ENCODE results near the gene SLC11A1.

The SLC11A1 gene

DNA sequence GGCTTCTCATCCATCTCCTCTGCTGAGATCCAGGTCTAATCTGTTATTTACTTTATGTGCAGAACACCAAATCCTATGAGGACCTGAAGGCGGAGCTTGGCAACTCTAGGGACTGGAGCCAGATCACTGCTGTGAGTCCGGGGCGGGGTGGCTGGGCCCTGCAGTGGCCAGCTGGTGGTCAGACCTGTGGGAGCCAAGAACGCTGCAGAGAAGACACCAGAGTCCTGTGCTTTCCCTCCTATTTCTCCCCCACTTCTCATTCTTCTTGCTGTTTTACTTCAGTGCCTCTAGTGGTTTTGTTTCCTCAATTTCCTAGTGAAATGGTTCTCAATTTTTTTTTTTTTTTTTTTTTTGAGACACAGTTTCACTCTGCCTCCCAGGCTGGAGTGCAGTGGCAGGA lies 56.5 kb downstream of the SLC11A1 start:
- TF ChIP-seq GLIS3 (CRISPR knock-in tag; IDR thresholded peaks at IDR 0.05) (no peak), ZFP3 (CRISPR knock-in tag; IDR thresholded peaks at IDR 0.05) (no peak), ZNF8 (CRISPR knock-in tag; IDR thresholded peaks at IDR 0.05) (no peak), TCF4 (CRISPR knock-in tag; IDR thresholded peaks at IDR 0.05; ENCODE audit: borderline replicate concordance) (no peak), BACH2 (CRISPR knock-in tag; IDR thresholded peaks at IDR 0.05; ENCODE audit: borderline replicate concordance) (no peak), ESRRG (CRISPR knock-in tag; IDR thresholded peaks at IDR 0.05) (no peak), PPARA (CRISPR knock-in tag; IDR thresholded peaks at IDR 0.05; ENCODE audit: borderline replicate concordance) (no peak), OSR1 (CRISPR knock-in tag; IDR thresholded peaks at IDR 0.05) (no peak), CSDC2 (CRISPR knock-in tag; IDR thresholded peaks at IDR 0.05) (no peak), ARNTL (CRISPR knock-in tag; IDR thresholded peaks at IDR 0.05; ENCODE audit: borderline replicate concordance, low read depth) (no peak), ZFP30 (CRISPR knock-in tag; IDR thresholded peaks at IDR 0.05) (no peak), TOX (CRISPR knock-in tag; IDR thresholded peaks at IDR 0.05; ENCODE audit: borderline replicate concordance) (no peak), ISL1 (CRISPR knock-in tag; IDR thresholded peaks at IDR 0.05) (no peak), ZNF70 (CRISPR knock-in tag; IDR thresholded peaks at IDR 0.05) (no peak), ZC3H10 (CRISPR knock-in tag; IDR thresholded peaks at IDR 0.05) (no peak)
- TF ChIP-seq, protein P1, sequence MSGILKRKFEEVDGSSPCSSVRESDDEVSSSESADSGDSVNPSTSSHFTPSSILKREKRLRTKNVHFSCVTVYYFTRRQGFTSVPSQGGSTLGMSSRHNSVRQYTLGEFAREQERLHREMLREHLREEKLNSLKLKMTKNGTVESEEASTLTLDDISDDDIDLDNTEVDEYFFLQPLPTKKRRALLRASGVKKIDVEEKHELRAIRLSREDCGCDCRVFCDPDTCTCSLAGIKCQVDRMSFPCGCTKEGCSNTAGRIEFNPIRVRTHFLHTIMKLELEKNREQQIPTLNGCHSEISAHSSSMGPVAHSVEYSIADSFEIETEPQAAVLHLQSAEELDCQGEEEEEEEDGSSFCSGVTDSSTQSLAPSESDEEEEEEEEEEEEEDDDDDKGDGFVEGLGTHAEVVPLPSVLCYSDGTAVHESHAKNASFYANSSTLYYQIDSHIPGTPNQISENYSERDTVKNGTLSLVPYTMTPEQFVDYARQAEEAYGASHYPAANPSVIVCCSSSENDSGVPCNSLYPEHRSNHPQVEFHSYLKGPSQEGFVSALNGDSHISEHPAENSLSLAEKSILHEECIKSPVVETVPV (CRISPR knock-in tag; IDR thresholded peaks at IDR 0.05), result no peak
- TF ChIP-seq, protein P2, sequence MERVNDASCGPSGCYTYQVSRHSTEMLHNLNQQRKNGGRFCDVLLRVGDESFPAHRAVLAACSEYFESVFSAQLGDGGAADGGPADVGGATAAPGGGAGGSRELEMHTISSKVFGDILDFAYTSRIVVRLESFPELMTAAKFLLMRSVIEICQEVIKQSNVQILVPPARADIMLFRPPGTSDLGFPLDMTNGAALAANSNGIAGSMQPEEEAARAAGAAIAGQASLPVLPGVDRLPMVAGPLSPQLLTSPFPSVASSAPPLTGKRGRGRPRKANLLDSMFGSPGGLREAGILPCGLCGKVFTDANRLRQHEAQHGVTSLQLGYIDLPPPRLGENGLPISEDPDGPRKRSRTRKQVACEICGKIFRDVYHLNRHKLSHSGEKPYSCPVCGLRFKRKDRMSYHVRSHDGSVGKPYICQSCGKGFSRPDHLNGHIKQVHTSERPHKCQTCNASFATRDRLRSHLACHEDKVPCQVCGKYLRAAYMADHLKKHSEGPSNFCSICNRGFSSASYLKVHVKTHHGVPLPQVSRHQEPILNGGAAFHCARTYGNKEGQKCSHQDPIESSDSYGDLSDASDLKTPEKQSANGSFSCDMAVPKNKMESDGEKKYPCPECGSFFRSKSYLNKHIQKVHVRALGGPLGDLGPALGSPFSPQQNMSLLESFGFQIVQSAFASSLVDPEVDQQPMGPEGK (CRISPR knock-in tag; IDR thresholded peaks at IDR 0.05; ENCODE audit: borderline replicate concordance), result no peak
- TF ChIP-seq, protein P3, sequence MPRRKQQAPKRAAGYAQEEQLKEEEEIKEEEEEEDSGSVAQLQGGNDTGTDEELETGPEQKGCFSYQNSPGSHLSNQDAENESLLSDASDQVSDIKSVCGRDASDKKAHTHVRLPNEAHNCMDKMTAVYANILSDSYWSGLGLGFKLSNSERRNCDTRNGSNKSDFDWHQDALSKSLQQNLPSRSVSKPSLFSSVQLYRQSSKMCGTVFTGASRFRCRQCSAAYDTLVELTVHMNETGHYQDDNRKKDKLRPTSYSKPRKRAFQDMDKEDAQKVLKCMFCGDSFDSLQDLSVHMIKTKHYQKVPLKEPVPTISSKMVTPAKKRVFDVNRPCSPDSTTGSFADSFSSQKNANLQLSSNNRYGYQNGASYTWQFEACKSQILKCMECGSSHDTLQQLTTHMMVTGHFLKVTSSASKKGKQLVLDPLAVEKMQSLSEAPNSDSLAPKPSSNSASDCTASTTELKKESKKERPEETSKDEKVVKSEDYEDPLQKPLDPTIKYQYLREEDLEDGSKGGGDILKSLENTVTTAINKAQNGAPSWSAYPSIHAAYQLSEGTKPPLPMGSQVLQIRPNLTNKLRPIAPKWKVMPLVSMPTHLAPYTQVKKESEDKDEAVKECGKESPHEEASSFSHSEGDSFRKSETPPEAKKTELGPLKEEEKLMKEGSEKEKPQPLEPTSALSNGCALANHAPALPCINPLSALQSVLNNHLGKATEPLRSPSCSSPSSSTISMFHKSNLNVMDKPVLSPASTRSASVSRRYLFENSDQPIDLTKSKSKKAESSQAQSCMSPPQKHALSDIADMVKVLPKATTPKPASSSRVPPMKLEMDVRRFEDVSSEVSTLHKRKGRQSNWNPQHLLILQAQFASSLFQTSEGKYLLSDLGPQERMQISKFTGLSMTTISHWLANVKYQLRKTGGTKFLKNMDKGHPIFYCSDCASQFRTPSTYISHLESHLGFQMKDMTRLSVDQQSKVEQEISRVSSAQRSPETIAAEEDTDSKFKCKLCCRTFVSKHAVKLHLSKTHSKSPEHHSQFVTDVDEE (CRISPR knock-in tag; IDR thresholded peaks at IDR 0.05), result no peak
- TF ChIP-seq, protein P4, sequence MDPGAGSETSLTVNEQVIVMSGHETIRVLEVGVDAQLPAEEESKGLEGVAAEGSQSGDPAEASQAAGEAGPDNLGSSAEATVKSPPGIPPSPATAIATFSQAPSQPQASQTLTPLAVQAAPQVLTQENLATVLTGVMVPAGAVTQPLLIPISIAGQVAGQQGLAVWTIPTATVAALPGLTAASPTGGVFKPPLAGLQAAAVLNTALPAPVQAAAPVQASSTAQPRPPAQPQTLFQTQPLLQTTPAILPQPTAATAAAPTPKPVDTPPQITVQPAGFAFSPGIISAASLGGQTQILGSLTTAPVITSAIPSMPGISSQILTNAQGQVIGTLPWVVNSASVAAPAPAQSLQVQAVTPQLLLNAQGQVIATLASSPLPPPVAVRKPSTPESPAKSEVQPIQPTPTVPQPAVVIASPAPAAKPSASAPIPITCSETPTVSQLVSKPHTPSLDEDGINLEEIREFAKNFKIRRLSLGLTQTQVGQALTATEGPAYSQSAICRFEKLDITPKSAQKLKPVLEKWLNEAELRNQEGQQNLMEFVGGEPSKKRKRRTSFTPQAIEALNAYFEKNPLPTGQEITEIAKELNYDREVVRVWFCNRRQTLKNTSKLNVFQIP (CRISPR knock-in tag; IDR thresholded peaks at IDR 0.05; ENCODE audit: borderline replicate concordance, low read depth), result no peak
- TF ChIP-seq, protein P5, sequence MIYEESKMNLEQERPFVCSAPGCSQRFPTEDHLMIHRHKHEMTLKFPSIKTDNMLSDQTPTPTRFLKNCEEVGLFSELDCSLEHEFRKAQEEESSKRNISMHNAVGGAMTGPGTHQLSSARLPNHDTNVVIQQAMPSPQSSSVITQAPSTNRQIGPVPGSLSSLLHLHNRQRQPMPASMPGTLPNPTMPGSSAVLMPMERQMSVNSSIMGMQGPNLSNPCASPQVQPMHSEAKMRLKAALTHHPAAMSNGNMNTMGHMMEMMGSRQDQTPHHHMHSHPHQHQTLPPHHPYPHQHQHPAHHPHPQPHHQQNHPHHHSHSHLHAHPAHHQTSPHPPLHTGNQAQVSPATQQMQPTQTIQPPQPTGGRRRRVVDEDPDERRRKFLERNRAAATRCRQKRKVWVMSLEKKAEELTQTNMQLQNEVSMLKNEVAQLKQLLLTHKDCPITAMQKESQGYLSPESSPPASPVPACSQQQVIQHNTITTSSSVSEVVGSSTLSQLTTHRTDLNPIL (CRISPR knock-in tag; IDR thresholded peaks at IDR 0.05; ENCODE audit: low read depth), result no peak
- ATAC-seq, result no peak

DNA sequence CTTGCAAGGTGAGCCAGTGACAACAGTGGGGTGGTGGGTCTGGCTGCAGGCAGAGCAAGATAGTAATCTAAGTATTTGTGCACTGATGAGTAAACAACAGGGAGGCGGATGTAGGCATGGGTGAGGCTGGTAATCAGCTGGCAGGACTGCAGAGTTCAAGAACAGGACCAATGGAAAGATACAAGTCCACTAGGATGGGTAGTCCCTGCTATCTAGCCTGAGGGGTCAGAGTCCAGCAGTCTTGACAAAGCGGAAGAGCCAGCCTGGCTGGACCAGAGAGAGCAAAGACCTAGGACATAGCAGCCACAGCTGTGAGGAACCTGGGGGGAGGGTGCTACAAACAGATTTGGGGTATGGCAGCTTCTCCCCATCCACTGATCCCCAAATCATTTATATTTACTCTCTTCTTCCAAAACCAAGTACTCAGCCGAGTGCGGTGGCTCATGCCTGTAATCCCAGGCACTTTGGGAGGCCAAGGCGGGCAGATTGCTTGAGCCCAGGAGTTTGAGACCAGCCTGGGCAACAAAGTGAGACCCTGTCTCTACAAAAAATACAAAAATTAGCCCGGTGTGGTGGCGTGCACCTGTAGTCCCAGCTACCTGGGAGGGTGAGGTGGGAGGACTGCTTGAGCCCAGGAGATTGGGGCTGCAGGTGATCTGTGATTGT lies 62.8 kb downstream of the SLC11A1 start:
- ATAC-seq, result no peak
- TF ChIP-seq ZC3H10 (CRISPR knock-in tag; IDR thresholded peaks at IDR 0.05) (no peak), RARB (CRISPR knock-in tag; IDR thresholded peaks at IDR 0.05) (no peak), ZNF70 (CRISPR knock-in tag; IDR thresholded peaks at IDR 0.05) (no peak), ARNTL (CRISPR knock-in tag; IDR thresholded peaks at IDR 0.05; ENCODE audit: borderline replicate concordance, low read depth) (no peak), GLIS3 (CRISPR knock-in tag; IDR thresholded peaks at IDR 0.05) (no peak), TCF4 (CRISPR knock-in tag; IDR thresholded peaks at IDR 0.05; ENCODE audit: borderline replicate concordance) (no peak), ZNF8 (CRISPR knock-in tag; IDR thresholded peaks at IDR 0.05) (no peak), ZNF565 (CRISPR knock-in tag; conservative IDR thresholded peaks at IDR 0.05; ENCODE audit: low read depth) (no peak), TOX (CRISPR knock-in tag; IDR thresholded peaks at IDR 0.05; ENCODE audit: borderline replicate concordance) (no peak), ZFP30 (CRISPR knock-in tag; IDR thresholded peaks at IDR 0.05) (no peak)
- TF ChIP-seq, protein P5 (CRISPR knock-in tag; IDR thresholded peaks at IDR 0.05; ENCODE audit: low read depth), result no peak
- TF ChIP-seq, protein P4 (CRISPR knock-in tag; IDR thresholded peaks at IDR 0.05; ENCODE audit: borderline replicate concordance, low read depth), result no peak
- TF ChIP-seq, protein P2 (CRISPR knock-in tag; IDR thresholded peaks at IDR 0.05; ENCODE audit: borderline replicate concordance), result no peak
- TF ChIP-seq, protein P1 (CRISPR knock-in tag; IDR thresholded peaks at IDR 0.05), result no peak
